CD14-positive monocyte (primary cell): Measurements from ENCODE around the gene CDC26. TPM values are rescaled to one million over a fixed set of nuclear protein-coding genes. Genes with fewer than 3 reads are reported as not detected.

Source experiments
- DNase-seq, 3 donors: peaks; one replicate each; pipeline ENCODE4 v3.0.0-alpha.2; 2011 to 2022
- H2AFZ ChIP-seq: 2 replicates; pipeline ENCODE4 v1.6.0; 2012; ENCODE audit warnings: mild to moderate bottlenecking, low read depth, low read length, inconsistent platforms; ENCODE audit not compliant: insufficient read depth, poor library complexity, severe bottlenecking
- H3K27ac ChIP-seq, 2 donors: 1 replicate in 1 of 2; 2 replicates in 1 of 2; pipeline ENCODE4 v1.5.1; 2012 to 2013; ENCODE audit warnings: low read length in 2 of 2, control low read depth in 1 of 2, inconsistent platforms in 1 of 2, low read depth in 1 of 2, mild to moderate bottlenecking in 1 of 2
- H3K27me3 ChIP-seq, 2 donors: one replicate each; pipeline versions ENCODE4 v1.6.0 to v1.6.1; 2011 to 2013; ENCODE audit warnings: low read length in 2 of 2; ENCODE audit not compliant: control insufficient read depth in 2 of 2, insufficient read depth in 2 of 2
- H3K36me3 ChIP-seq, 2 donors: replicated peaks in 1 of 2; 1 replicate in 1 of 2; 2 replicates in 1 of 2; pipeline versions ENCODE4 v1.5.1 to v1.6.1; 2012 to 2013; ENCODE audit warnings: low read length in 2 of 2, control low read depth in 1 of 2, inconsistent platforms in 1 of 2, mild to moderate bottlenecking in 1 of 2; ENCODE audit not compliant: insufficient read depth in 2 of 2, control insufficient read depth in 1 of 2
- H3K4me1 ChIP-seq, 2 donors: 1 replicate in 1 of 2; 2 replicates in 1 of 2; pipeline versions ENCODE4 v1.5.1 to v1.6.1; 2012 to 2013; ENCODE audit warnings: low read length in 2 of 2, control low read depth in 1 of 2, inconsistent platforms in 1 of 2, mild to moderate bottlenecking in 1 of 2, moderate library complexity in 1 of 2; ENCODE audit not compliant: insufficient read depth in 2 of 2, control insufficient read depth in 1 of 2
- H3K4me2 ChIP-seq: replicated peaks from 2 replicates; pipeline ENCODE3; 2012; ENCODE audit warnings: low read length, moderate library complexity, mild to moderate bottlenecking; ENCODE audit not compliant: poor library complexity, severe bottlenecking; ENCODE audit errors: extremely low read depth
- H3K4me3 ChIP-seq, 3 experiments: fragments of 200-600 bp in 1 of 3; sonication (generic) in 1 of 3; replicated peaks in 1 of 3; 1 replicate in 2 of 3; 2 replicates in 1 of 3; pipeline ENCODE4 v1.5.1; 2011 to 2013; ENCODE audit warnings: low read length in 3 of 3, mild to moderate bottlenecking in 3 of 3, control low read depth in 2 of 3, low read depth in 2 of 3, inconsistent platforms in 1 of 3, moderate library complexity in 1 of 3
- H3K79me2 ChIP-seq: 2 replicates; pipeline ENCODE4 v1.6.0; 2012; ENCODE audit warnings: mild to moderate bottlenecking, control low read depth, inconsistent platforms, low read length, moderate library complexity; ENCODE audit not compliant: insufficient read depth
- H3K9ac ChIP-seq: 2 replicates; pipeline ENCODE4 v1.6.0; 2017; ENCODE audit warnings: low read length, mild to moderate bottlenecking; ENCODE audit not compliant: insufficient read depth, poor library complexity, severe bottlenecking
- H3K9me3 ChIP-seq, 2 donors: replicated peaks in 1 of 2; 1 replicate in 1 of 2; 2 replicates in 1 of 2; pipeline versions ENCODE4 v1.5.1 to v1.6.1; 2012 to 2013; ENCODE audit warnings: low read length in 2 of 2, control low read depth in 1 of 2; ENCODE audit not compliant: control insufficient read depth in 1 of 2, insufficient read depth in 1 of 2
- H4K20me1 ChIP-seq: 2 replicates; pipeline ENCODE4 v1.6.0; 2012; ENCODE audit warnings: mild to moderate bottlenecking, low read length, control low read depth, moderate library complexity; ENCODE audit not compliant: insufficient read depth
- H3K27ac Mint-ChIP-seq, 7 donors: one replicate each; pipeline ENCODE4 v1.8.0; 2020; ENCODE audit warnings: mild to moderate bottlenecking in 7 of 7, mixed read lengths in 7 of 7, moderate library complexity in 6 of 7, inconsistent platforms in 2 of 7
- H3K27me3 Mint-ChIP-seq, 3 donors: one replicate each; pipeline ENCODE4 v1.8.0; 2021 to 2022; ENCODE audit warnings: low read depth in 3 of 3, mild to moderate bottlenecking in 3 of 3, mixed read lengths in 3 of 3, moderate library complexity in 3 of 3, inconsistent platforms in 1 of 3
- H3K36me3 Mint-ChIP-seq, 2 donors: one replicate each; pipeline ENCODE4 v1.8.0; 2020; ENCODE audit warnings: mixed read lengths in 2 of 2, inconsistent platforms in 1 of 2, mild to moderate bottlenecking in 1 of 2
- H3K4me1 Mint-ChIP-seq: one replicate; pipeline ENCODE4 v1.8.0; 2020; ENCODE audit warnings: mild to moderate bottlenecking, mixed read lengths
- H3K4me3 Mint-ChIP-seq, 2 donors: one replicate each; pipeline ENCODE4 v1.8.0; 2020; ENCODE audit warnings: mild to moderate bottlenecking in 2 of 2, mixed read lengths in 2 of 2, moderate library complexity in 1 of 2
- H3K9me3 Mint-ChIP-seq, 7 donors: one replicate each; pipeline ENCODE4 v1.8.0; 2020 to 2022; ENCODE audit warnings: mixed read lengths in 7 of 7, mild to moderate bottlenecking in 6 of 7, moderate library complexity in 6 of 7, inconsistent platforms in 2 of 7
- CTCF ChIP-seq: fragments of 200-600 bp; IDR thresholded peaks from one replicate; pipeline ENCODE4 v1.8.0; 2022; ENCODE audit warnings: antibody characterized with exemption, mild to moderate bottlenecking
- WGBS: methylation state at CpG from one replicate; pipeline ENCODE4 v1.1.5; 2013; ENCODE audit warnings: missing lambda C conversion rate; ENCODE audit not compliant: insufficient coverage; 5-methylcytosine and 5-hydroxymethylcytosine counted together
- intact Hi-C, 2 donors: fragments of 100-400 bp; cut with micrococcal nuclease; formaldehyde crosslinking; loops; one replicate each; pipeline versions ENCODE4 v1.15.0 to v1.15.1; 2023
- polyA plus RNA-seq, 3 donors: library from polyadenylated mRNA; depleted of rRNA in 1 of 3; unstranded in 2 of 3; stranded (reverse) in 1 of 3; fragments of 300-500 nt in 2 of 3; fragments of >200 nt in 1 of 3; fragmentation: Illumina TruSeq in 2 of 3; gene quantifications; 1 replicate in 2 of 3; 2 replicates in 1 of 3; pipeline ENCODE4 v1.2.3, GENCODE V29; 2012 to 2021

Gene CDC26
- polyA plus RNA-seq, 3 donors, result 17.9 to 87.8 (median 77.8) TPM

DNA sequence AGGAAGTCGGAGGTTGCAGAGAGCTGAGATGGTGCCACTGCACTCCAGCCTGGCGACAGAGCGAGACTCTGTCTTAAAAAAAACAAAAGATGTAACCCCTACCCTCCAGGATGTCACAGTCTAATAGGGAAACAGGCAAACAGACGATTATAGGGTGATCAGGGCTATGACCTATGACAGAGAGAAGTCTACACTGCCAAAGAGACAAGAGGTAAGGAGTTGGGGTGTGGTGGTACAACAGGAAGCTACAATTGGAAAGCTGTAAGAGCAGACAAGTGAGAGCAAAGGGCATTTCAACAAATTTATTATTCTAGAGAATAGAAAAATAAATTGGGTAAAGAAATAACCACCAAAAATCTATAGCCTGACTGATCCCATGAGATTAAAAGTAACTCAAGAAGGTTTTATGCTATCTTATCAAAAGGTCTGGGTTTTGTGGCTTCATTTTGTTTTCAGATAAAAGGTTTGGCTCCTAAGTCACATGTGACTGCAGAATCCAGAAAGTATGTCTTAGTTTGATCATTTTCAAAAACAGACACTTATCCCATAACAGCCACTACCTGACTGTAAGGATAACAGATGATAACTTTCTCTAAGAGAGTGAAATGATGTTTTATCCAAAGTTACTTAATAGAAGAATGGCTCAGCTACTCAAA, 7.3 kb downstream of the CDC26 start:
- Histone ChIP-seq H3K27me3 (no peaks in the 10 kb centered on the region), H3K27ac (no peak overlapping the region), H4K20me1 (no peaks in the 10 kb centered on the region), H3K4me1 (no peaks in the 10 kb centered on the region), H3K9ac (no peak overlapping the region), H3K36me3 (peaks cover 55 to 84% of the 10 kb centered on the region in 2 donors), H3K4me2 (no peak overlapping the region), H3K79me2 (no peaks in the 10 kb centered on the region), H3K4me3 (no peak overlapping the region), H2AFZ (no peak overlapping the region), H3K9me3 (no peaks in the 10 kb centered on the region)
- H3K36me3 Mint-ChIP-seq, result peaks cover 56 to 77% of the 10 kb centered on the region in 2 donors
- H3K27ac Mint-ChIP-seq, result peak overlapping the region in 2 of 7 donors; percentile 52 to 60
- H3K4me3 Mint-ChIP-seq, result no peak overlapping the region
- no peak for DNase-seq
- intact Hi-C loops, result no loop called here
- TF ChIP-seq CTCF, result no peak
- H3K9me3 Mint-ChIP-seq, result peaks cover 0 to 1% (median 0%) of the 10 kb centered on the region in 7 donors
- no peaks in the 10 kb centered on the region for H3K27me3 Mint-ChIP-seq
- no peaks in the 10 kb centered on the region for H3K4me1 Mint-ChIP-seq
- no CpG with 5 or more reads among the region's 4 CpGs for WGBS

- Histone ChIP-seq H2AFZ (no peak overlapping the region), H3K4me3 (no peak overlapping the region), H3K36me3 (peaks cover 51 to 84% of the 10 kb centered on the region in 2 donors), H3K4me1 (no peaks in the 10 kb centered on the region), H3K4me2 (no peak overlapping the region), H3K27ac (no peak overlapping the region), H3K9ac (no peak overlapping the region), H3K79me2 (no peaks in the 10 kb centered on the region), H3K27me3 (no peaks in the 10 kb centered on the region), H3K9me3 (no peaks in the 10 kb centered on the region), H4K20me1 (no peaks in the 10 kb centered on the region)
- TF ChIP-seq CTCF, result no peak
- Mint-ChIP-seq H3K36me3 (peaks cover 55 to 74% of the 10 kb centered on the region in 2 donors), H3K4me1 (no peaks in the 10 kb centered on the region), H3K4me3 (no peak overlapping the region), H3K27me3 (no peaks in the 10 kb centered on the region), H3K9me3 (peaks cover 0 to 1% (median 0%) of the 10 kb centered on the region in 7 donors), H3K27ac (peak overlapping the region in 1 of 7 donors; percentile 50)
- intact Hi-C loops, result no loop called here
- WGBS, result 100% methylated on average over 2 of the region's 3 CpGs
- no peak for DNase-seq
These were observed 9.2 kb downstream of the CDC26 start for GRCh38 chr9:113266174-113266573.
